RPMI8226 (cell line): ENCODE results near the gene WDR5.

Source experiments
- DNase-seq: peaks from one replicate; pipeline ENCODE4 v3.0.0-alpha.2; 2015

Gene WDR5

DNA sequence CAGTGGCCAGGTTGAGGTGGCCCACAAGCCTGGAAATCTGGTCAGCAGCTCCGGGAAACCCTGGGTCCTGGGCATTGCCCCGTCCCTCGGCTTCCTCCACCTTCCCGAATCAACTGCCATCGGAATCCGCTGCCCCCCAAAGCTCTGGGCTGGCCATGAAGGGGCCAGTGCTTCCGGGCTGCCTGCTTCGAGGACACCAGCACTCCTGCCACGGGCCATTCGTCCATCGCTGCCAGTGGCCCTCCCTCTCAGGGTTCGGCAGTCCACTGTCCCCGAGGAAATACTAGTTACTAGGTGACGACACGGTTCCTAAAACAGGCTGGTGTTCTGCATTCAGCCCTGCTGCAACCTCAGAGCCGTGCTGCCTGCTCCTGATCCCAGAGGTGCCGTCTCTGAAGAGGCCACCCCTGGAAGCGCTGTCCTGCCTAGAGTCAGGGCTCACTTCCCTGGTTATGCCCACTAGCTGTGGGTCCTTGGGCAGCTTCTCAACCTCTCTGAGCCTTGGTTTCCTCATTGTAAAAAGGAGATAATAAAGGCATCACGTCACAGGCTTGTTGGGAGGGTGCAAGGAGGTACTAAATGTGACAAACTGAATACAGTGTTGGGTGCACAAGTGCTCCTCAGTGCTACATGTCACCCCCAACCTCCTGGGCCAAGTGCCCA lies 3.5 kb upstream of the WDR5 start:
- no peak for DNase-seq

DNA sequence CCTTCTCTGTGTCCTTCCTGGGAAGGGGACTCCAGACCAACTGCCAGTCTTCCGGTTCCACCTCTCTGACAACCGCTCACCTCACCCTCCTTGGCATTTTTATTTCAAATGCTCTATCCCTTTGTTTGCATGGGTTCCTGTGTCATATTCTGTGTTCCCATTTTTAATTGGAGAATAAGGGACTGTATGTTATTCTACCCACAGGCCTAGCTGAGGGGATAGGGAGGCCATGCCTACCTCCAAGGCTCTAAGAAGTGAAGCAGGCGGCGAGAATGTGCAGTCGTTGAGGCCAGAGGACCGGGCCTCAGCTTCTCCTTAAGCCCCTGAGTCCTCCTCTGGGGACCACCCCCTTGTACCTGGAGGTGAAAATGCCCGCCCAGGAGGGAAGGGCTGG lies 936 bp upstream of the WDR5 start:
- DNase-seq = no peak

DNA sequence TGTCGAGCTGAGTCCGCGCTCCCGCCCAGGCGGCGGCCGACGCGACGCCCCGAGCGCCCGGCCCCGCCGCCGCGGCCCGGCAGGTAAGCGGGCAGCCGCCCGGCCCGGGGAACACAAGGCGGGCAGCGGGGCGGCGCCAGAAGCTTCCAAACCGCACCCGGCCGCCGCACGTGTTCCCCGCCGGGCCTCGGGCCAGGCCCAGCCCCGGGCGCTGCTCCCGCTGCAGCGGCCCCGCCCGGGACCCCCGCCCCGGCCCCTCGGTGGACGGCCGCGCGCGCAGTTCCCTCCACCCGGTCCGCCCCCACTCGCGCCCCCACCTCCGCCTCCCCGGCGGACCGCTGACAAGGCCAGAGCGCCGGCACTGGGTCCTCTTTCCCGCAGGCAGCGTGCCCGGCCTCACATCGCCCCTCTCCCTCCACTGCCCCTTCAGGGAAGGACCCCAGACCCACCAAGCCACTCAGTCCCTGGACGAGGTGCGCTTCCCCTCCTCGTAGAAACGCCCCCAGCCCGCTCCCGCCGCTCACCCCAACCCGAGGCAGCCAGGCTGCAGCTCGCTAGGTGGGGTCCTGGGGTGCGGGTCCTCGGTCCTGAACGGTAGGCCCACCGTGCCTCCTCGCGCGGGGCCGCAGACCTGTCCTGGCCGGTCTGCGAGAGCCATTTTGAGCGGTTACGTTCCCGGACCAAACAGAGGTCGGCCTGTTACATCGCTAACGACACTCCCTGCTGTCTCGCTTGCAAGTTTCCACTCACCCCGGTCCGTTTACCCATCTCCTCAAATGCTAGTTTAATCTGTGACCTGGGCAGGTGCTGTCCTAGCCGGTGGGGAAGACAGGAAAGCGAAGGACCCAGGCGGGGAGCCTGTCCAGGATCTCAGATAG lies 475 bp downstream of the WDR5 start:
- DNase-seq = peak; percentile 33

DNA sequence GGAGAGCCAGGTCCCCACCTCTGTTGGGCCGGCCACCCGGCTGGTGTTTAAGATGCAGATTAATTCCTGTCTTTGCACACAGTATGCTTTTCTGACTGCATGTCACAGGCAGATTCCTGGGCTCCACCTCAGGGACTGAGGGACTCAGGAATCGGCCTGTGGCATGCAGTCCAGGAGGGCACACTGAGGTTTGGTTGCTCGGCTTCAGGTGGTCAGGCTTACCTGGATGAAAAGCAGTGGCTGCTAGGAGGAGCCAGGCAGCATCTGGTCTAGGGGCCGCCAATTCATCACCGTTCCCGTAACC lies 1.1 kb downstream of the WDR5 start:
- peak; percentile 19 for DNase-seq

DNA sequence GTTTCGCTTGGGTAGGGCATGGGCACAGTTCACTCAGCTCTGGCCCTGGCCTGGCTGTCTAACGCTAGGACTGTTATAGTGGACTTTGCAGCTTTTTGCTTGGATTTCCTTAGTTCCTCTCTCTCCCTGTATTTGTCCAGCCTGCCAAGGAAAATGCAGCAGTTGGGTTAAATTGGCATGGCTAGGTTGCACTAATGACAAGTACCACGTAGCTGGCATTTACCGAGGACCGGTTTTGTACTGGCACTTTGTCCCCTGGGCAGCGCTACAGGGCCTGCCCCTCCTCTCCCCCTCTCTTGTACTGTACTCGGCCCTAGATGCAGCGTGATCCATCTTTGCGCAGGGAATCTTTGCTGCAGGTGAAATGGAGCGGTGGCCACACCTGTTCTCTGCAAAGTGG lies 2.4 kb downstream of the WDR5 start:
- no peak for DNase-seq

DNA sequence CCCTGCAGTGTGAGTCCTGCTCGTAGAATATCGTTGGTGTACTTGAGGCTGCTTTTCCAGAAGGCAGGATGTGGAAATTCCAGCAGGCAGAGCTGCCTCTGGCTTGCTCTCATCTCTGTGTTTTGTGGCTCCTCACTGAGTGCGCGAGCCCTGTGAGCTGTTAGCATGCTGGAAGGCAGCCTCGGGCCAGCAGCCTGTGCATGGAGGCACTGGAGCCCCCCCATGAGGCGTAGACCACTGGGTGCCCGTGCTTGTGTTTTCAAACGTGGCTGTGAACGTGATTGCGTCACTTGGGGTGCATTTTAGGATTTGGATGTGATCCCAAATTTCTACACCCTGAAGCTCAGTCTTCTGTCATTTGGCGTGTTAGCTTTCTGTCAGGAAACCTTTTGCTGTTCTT lies 3.2 kb downstream of the WDR5 start:
- DNase-seq = no peak

DNA sequence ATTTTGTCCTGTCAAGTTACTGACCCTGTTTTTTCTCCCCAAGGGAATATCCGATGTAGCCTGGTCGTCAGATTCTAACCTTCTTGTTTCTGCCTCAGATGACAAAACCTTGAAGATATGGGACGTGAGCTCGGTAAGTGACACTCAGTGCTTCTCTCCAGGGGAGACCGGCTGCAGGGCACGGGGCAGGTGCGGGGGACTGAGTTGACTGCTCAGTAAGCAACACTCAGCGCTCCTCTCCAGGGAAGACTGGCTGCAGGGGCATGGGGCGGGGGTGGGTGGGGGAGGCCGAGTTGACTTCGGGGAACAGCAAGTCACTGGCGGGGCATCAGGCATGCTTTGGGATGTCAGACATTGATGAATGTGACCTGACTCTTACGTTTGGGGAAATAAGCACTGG lies 6.0 kb downstream of the WDR5 start:
- no peak for DNase-seq

DNA sequence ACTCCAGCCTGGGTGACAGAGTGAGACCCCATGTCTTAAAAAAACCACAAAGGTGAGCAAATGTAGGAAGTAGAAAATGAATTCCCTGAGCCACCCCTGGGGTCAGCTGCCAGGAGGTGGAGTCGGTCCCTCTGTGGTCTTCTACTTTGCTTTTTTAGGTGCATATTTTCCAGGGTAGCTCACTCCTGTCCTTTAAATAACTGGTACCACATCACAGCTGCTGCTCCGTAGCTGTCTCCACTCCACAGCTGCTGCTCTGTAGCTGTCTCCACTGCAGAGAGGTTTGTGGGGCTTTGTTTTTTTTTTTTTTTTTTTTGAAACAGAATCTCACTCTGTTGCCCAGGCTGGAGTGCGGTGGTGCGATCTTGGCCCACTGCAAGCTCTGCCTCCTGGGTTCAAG lies 8.9 kb downstream of the WDR5 start:
- no peak for DNase-seq

DNA sequence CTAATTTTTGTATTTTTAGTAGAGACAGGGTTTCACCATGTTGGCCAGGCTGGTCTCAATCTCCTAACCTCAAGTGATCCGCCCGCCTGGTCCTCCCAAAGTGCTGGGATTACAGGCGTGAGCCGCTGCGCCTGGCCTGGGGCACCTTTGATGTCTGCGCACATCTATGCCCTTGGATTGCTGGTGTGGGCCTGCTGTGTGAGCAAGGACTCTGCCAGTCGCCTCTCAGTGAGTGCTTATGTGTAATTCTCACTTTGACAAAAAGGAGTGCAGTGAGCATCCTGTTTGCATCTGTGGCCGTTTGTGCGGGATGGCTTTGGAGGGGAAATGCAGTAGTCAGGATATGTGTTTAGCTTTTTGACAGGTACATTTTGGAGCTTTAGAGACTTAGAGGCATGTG lies 9.4 kb downstream of the WDR5 start:
- DNase-seq = no peak

DNA sequence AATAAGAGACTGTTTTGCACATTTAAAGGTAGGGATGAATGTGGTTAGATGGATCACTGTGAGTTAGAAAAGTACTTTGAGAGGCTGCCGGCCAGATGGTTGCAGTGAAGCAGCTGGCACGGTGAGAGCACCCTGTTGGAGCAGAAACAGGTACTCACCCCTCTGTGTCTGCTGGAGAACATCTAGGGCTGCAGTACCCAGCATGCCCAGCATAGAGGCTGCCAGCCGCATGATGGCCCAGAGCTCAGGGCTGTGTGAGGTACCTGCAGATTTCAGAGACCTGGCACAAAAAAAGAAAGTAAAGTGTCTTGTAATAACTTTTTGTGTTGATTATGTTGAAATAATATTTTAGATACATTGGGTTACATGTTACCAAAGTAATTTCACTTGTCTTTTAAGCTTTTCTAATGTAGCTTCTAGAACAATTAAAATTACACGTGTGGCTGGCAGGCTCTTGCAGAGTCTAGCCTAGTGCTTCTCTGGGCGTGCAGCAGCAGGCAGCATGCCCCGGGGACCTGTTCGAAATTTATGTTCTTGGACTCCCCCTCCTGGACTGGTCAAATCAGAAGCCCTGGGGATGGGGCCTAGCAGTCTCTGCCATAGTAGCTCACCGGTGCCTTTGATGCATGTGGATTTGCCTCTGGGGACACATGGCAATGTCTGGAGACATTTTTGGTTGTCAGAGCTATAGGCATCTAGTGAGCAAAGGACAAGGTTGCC lies 11.1 kb downstream of the WDR5 start:
- DNase-seq = no peak

DNA sequence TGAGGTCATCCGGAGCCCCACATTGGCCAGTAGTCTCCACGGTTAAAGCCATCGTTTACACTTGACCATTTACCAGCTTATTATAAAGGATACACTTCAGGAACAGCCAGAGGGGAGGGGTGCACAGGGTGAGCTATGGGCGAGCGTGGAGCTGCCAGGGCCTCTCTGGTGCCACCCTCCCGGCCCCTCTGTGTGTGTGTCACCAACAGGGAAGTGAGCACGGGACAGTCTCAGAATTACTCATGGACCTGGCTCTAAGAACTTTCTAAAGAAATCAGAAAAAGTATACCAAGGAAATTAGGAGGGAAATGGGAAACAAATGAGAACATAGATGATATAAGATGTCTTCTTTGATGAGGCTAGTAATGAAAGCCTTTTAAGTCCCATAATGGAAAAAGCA lies 13.5 kb downstream of the WDR5 start:
- DNase-seq = no peak

DNA sequence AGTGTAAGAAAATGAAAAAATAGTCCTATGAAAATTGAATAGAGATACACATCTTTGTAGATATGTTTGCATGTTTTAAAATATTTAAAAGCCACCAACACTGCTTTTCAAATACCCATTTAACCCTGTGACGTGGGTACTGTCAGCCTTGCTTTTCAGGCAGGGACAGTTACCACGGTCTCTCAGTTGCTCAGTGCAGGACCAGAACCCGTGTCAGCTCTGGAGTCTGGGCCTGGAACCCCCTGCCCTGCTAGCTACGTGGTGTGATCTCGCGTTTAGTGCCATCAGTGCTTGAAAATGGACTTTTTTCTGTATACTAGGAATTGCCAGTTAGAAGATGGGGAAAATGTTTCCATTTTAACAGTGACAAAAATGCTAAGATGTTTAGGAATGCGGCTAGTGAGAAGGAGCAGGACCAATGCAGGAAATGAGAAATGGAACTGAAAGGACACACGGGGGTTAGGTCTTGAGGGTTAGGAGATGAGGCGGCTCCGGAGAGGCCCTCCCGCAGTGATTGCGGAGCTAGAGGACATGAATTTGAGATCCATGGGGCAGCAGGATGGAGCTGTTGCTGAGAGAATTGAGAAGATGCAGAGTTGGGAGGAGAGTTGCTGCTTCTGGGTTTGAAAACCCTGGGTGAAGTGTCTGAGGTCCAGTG lies 14.8 kb downstream of the WDR5 start:
- DNase-seq = no peak

DNA sequence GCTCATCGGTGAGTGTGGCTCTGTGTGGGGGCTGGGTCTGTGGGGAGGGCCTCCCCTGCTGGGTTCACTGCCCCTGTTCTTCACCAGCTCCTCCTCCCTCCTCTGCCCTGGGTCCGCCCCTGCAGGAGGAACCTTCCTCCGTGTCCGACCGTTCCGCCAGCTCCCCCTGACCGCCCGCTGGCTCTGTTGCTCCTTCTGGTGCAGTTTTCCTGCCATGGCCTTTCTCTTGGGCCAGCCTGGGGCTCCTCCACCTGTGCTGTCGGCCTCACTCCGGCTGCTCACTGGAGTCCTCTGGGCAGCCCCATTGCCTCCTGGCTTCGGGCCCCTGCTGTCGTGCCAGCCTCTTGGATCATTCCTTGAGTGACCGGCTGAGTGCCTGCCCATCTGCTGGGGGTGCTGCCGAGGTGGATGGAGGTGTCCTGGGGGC lies 16.2 kb downstream of the WDR5 start:
- no peak for DNase-seq

DNA sequence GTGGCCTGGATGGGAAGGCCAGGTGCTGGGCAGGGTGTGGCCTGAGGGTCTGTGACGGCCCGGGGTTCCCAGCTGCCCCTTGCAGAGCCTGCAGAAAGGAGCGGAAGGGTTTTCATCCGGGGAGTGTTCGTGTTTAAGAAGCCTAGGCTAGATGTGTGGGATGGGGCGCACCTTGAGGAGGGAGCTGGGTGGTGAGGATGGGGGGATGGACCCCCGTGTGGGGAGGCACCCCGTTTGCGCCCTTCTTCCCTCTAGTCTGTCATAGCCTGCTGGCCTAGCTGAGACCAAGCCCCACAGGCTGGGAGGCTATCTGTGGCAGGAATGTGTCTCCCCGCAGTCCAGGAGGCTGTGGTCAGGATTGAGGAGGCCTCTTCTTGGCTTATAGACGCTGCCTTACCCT lies 16.6 kb downstream of the WDR5 start:
- DNase-seq = no peak

DNA sequence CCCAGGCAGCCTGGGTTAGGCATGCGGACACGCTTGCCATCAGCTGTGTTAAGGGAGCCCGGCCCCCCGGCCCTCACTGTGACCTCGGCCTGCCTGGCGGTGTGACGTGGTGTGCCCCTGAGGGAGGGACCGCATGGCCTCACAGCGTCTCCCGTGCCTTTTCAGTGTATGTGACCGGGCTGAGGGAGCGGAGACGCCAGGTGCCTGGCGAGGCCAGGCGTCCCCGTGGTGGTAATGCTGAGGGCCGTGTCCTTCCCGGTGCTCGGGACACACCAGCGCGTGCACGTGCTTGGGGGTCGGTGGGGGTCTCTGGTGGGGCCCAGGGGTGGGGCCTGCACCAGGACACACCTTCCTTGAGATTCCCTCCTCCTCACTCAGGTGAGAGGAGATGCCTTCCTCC lies 17.6 kb downstream of the WDR5 start:
- DNase-seq = no peak

DNA sequence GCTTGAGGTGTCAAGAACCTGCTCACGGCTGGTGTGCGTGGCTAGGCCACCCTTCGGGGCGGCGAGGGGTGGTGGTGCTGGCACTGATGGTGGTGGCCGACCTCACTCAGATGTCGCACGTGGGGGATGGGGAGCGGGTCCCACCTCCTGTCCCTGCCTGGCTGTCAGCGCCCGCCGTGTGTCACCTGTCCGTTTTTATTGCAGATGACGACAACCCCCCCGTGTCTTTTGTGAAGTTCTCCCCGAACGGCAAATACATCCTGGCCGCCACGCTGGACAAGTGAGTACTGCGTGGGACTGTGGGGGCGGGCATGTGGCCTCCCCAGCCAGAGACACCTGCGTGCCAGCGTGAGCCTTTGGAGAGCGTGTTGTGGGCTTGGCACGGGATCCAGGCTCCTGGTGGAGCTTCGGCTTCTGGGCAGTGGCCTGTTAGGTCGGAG lies 18.4 kb downstream of the WDR5 start:
- DNase-seq = no peak

DNA sequence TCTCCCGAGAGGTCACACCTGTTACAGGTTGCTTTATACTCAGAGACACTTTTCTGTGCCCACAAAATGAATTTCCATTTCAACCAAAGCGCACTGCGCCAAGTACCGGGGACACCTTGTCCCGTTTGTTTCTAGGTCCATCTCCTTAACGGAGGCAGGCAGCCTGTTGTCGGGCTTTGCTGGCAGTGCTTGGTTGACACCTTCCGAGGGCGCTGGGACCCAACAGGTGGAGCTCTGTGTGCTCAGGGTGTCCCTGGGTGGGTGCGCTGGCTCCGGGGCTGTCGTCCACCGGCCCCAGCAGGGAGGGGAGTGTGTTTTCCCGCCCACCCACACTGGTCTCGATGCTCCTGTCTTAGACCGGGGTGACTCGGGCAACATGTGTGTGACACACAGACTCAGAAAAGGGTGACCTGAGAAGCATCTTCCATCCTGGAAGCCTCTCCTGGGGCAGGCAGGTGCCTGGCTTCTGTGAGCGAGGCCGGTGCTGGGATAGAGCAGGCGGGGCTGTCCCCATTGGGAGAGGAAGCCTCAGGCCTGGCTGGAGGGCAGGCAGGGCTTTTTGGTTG lies 20.0 kb downstream of the WDR5 start:
- no peak for DNase-seq

DNA sequence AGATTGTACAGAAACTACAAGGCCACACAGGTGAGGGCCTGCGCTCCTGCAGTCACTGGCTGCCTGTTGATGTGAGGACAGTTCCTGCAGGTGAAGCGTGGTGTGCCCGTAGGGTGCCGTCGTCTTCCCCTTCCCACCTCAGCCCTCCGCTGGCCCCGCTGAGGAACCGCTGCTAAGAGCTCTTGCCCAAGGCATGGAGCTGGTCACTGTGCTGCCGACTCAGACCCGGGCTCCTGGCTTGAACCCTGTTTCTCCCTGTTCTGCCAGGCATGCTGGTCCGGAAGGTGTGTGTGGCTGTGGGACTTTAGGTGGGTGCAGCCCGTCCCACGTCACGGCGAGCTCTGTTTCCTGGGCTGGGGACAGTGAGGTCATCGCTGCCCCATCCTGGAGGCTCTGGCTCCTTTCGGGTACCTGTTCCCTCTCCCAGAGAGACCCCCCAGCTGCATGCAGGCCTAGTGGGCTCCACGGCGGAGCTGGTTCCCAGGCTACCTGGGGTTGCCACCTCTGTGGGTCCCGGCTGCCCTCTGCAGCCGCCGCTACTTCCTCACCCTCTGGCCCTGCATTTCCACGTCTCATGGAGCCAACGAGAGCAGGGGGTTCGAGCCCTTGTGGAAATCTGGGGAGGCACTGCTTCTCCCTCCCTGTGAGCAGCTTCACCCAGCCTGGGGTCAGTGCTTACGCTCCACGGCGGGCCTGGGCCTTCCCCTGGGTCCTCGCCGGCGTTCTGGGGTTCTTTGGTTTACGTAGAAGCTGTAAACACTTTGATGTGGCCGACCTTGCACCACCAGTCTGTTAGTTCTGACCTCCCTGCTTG lies 20.9 kb downstream of the WDR5 start:
- DNase-seq = no peak

DNA sequence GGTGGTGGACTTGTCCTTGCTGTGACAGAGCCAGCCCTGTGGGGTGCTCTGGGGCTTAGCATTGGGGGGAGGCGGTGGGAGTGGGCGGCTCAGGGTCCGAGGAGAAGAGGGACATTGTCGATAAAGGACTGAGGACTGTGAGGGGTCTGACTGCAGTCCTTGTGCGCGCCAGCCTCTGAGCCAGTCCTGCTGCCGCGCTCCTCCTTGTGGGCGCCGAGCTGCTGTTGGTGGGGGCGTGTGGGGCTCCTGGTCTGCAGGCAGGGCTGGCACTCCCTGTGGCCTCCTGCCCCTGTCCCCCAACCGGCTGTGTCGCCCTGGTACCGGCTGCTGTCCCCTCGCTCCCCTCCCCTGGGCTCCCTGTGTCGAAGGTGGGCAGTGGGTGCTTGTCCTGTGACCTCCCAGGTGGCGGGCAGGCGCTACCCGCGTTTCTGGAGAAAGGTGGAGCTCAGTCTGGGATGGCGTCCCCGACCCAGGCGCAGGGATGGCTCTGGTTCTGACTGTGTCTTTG lies 21.6 kb downstream of the WDR5 start:
- DNase-seq = no peak

DNA sequence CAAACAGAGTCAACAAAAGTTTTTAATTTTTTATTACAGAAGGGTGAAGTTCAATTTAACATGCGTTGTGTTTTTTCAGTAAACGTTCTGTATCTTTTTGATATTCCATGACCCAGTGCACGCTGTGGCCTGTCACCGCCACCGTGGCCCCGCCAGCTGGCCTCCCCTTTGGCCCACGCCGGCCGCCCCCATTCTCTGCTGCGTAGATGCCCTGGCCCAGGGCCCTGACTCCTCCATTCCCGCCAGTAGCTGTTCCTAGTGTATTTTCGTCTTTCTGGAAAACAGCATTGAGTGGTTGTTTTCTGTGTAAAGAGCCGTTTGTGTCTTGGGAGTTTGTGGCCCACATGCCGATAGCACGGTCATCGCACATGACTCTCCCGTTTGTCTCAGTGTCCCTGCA lies 22.4 kb downstream of the WDR5 start:
- no peak for DNase-seq

DNA sequence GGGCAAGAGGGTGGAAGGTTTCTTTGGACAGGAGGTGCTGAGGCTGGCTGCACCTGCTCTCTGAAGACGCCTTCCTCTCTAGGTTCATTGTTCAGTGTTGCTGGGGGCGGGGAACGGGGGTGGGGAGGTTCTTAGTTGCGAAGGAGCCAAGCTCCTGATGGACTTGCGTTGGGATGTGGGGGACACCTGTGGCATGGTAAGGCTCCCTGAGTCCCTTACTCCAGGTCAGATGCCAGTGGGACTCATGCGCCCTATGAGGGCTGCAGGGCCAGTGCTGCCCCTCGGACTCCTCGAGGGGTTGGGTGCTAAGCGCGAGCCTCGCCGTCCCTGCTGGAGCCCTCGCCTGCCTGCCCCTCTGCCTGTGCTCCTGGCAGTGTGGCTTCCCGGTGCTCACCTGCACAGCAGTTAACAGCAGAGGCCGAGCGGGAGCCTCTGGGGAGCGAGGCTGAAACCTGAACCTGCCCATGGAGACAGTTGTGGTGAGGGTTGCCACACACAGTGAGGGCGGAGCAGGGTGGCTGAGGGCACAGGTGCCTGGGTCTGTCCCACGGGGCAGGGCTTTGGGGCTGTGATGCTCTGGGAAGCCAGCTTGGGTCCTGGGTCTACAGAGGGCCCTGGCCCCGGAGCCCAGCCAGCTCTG lies 23.0 kb downstream of the WDR5 start:
- no peak for DNase-seq
